Myocyte (in vitro differentiated cells): ENCODE data around the gene ME3. TPM values are rescaled to one million over a fixed set of nuclear protein-coding genes. Genes with fewer than 3 reads are reported as not detected.

ENCODE experiments used
- DNase-seq: peaks from one replicate; pipeline ENCODE4 v3.0.0-alpha.2; 2012; ENCODE audit warnings: low read depth
- total RNA-seq: library from RNA; depleted of rRNA; stranded (reverse); fragments of >200 nt; gene quantifications from 2 replicates; pipeline ENCODE4 v1.2.3, GENCODE V29; 2014

Gene ME3
- total RNA-seq, 1 donor from 2014 or later = 18.9 TPM

GRCh38 chr11:86395061-86395551, 277.3 kb downstream of the ME3 start:
- DNase-seq = no peak

Other genes with a start within 250 kb of the ME3 start
- 75.2 and 105 TPM in 2 replicates for gene PRSS23, start 127.9 kb upstream of the ME3 start, total RNA-seq